Cerebellar cortex (tissue), 1 donor: ENCODE data around the gene CFLAR.
"Not testable (repeated sequence)": the region's sequence is repeated elsewhere in the genome, so short reads cannot be mapped to it uniquely, and the experiment has no call there.

Source experiments
- DNase-seq: peaks from one replicate; pipeline ENCODE4 v3.0.0-alpha.2; 2015; ENCODE audit warnings: low spot score

Gene CFLAR

GRCh38 chr2:201116115-201116958 is at the start of gene CFLAR:
Gene CFLAR (plus strand): TSS chr2:201116164. CDS start chr2:201129866, 13,702 bp downstream.
- peak; percentile 81 for DNase-seq

DNA sequence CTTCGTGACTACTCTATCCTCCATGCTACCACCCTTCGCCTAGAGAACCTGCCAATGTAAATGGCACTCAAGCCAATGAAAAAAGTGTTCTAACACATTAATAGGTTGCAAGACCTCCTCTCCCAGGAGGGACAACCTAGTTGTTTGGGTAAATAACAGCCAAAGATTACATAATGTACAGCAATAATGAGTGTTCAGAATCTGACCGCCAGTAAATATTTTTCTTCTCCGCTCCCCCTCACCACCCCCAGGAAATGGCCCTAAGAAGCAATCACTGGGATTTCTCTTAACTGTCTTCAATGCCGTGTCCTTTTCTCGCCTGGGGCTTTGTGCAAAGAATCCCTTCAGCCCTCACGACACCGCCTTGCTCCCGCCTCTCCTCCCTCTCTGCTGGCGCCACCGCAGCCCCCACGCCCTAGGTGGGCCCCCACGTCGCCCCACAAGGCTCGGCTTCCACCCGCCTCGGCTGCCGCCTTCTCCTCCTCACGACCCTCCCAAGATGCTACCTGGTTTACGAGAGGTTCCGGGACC is 45.0 kb upstream of the CFLAR start:
- peak; percentile 59 for DNase-seq

- peak; percentile 95 for DNase-seq
Observed at GRCh38 chr2:201071479-201072200, 44.3 kb upstream of the CFLAR start, which contains the start of the genes HYCC2 and NDUFB3. Gene HYCC2 (minus strand): TSS chr2:201071671. CDS start chr2:201024009, 47,662 bp downstream. Gene NDUFB3 (plus strand): TSS chr2:201072001. CDS start chr2:201078883, 6,882 bp downstream.

- no peak for DNase-seq
Observed at GRCh38 chr2:201072201-201072530, 43.8 kb upstream of the CFLAR start.

DNA sequence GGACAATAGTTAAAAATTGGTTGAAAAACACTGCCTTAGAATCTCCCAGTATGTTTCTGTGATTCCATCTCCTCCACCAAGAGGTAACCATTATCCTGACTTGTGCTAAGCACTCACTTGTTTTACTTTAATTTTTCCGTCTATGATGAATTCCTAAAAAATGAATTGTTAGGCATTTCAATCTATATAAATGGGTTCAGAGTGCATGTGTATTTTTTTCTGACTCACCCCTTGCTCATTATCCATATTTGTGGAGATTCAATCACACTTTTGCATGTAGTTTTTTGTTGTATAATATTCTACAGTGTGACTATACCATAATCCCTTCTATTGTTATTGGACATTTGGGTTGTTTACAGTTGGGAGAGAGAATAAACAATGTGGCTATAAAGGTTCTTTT is 42.9 kb upstream of the CFLAR start:
- DNase-seq: no peak

DNA sequence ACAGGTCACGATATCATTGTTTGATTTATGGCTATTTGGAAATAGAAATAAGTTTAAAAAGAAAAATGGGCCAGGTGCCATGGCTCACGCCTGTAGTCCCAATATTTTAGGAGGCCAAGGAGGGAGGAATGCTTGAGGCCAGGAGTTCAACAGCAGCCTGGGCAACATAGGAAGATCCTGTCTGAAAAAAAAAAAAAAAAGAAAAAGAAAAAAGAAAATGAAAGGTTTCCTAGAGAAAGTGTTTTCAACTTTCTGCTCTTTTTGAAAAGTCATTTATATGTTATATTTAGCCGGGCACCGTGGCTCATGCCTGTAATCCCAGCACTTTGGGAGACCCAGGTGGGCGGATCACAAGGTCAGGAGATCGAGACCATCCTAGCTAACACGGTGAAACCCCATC is 41.0 kb upstream of the CFLAR start:
- DNase-seq: no peak

- no peak for DNase-seq
Observed at GRCh38 chr2:201084863-201085262, 31.1 kb upstream of the CFLAR start.

DNA sequence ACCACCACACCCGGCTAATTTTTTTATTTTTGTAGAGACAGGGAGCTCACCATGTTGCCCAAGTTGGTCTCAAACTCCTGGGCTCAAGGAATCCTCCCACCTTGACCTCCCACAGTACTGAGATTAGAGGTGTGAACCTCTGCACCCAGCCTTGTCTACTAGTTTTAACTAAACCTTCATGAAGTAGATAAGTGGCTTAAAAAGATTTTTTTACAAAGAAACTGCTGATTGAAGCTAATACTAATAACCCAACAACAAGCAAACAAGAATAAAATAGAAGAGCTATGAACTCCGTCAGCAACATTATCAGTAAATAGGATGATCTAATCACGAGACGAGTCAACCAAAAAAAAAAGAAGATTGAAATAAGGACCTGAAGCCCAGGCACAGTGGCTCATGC is 25.4 kb upstream of the CFLAR start:
- no peak for DNase-seq

- DNase-seq: no peak
Observed at GRCh38 chr2:201093573-201093972, 22.4 kb upstream of the CFLAR start.

DNA sequence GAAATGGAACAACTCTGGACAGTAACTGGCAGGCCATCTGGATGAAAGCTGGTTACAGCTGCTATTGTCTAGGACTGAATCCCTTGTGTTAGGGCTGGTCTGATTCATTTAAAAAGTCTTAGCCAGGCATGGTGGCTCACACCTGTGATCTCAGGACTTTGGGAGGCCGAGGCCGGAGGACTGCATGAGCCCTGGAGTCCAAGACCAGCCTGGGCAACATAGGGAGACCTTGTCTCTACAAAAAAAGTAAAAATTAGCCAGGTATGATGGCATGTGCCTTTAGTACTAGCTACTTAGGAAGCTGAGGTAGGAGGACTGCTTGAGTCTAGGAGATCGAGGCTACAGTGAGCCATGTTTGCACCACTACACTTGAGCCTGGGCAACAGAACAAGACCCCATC is 15.5 kb upstream of the CFLAR start:
- DNase-seq: no peak

GRCh38 chr2:201105759-201106158 is 10.2 kb upstream of the CFLAR start:
- DNase-seq: no peak

DNA sequence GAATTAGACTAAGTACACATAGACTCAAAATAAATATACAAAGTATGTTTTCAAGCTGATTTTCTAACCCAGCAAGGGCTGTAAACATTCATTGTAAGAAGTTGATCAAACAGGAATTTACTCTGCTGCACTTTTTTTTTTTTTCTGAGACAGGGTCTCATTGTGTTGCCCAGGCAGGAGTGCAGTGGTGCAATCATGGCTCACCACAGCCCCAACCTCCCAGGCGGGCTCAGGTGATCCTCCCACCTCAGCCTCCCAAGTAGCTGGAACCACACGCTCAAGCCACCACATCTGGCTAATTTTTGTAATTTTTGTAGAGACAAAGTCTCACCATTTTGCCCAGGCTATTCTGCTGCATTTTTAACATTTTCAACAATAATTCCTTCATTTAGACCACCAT is 8.3 kb upstream of the CFLAR start:
- DNase-seq: no peak

DNA sequence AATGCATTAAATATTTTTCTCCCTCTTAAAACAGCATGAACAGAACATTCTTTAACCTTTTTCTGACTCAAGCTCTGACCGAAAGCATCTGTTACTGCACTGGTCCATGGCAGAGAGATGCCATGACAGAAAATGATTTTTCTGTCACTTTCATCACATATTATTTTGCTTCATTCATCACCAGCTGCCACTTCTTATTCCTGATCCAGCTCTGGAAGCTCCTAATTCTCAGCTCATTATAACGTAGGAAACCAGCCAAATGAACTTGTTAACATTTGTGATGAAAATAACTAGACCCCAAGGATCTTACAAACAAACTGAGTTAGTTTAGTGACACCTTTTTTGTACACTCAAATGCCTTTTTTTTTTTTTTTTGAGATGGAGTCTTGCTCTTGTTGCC is 7.6 kb upstream of the CFLAR start:
- peak; percentile 58 for DNase-seq

DNA sequence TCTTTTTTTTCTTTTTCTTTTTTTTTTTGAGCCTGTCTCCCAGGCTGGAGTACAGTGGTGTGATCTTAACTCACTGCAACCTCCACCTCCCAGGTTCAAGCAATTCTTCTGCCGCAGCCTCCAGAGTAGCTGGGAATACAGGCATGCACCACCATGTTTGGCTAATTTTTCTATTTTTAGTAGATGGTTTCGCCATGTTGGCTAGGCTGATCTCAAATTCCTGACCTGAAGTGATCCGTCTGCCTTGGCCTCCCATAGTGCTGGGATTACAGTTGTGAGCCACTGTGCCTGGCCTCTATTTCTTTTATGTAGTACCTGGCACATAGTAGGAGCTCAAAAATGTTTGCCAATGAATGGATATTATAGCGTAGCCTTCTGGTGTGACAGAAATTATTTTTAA is 6.8 kb upstream of the CFLAR start:
- no peak for DNase-seq

DNA sequence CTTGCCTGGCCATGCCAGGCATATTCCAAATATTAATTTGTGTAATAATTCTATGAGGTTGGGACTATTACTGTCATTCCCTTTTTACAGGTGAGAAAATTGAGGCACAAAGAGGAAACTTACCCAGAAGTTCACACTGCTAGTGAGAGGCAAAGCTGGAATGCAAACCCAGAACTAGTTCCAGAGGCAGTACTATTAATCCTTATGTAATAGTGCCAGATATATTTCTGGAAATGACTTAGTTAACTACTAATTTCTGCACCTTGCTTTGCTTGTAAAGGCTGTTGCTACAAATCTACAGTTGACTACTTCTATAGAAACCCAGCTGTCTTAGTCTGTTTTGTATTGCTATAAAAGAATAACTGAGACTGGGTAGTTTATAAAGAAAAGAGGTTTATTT is 5.3 kb upstream of the CFLAR start:
- DNase-seq: no peak

- DNase-seq: no peak
Observed at GRCh38 chr2:201111096-201111495, 4.9 kb upstream of the CFLAR start.

DNA sequence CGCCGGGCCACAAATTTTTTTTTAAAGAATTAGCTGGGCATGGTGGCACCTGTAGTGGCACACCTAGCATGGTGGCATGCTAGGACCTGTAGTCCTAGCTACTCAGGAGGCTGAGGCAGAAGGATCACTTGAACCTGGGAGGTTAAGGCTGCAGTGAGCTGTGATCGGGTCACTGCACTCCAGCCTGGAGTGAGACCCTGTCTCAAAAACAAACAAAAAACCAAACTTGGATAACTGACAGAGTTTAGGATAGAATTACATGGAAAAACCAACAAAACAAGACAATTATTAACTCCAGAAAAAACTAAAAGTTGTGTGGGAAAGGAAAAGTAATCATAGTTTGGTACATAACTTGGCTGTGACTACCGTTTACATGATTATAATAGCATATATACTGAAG is 1.6 kb upstream of the CFLAR start:
- DNase-seq: no peak

DNA sequence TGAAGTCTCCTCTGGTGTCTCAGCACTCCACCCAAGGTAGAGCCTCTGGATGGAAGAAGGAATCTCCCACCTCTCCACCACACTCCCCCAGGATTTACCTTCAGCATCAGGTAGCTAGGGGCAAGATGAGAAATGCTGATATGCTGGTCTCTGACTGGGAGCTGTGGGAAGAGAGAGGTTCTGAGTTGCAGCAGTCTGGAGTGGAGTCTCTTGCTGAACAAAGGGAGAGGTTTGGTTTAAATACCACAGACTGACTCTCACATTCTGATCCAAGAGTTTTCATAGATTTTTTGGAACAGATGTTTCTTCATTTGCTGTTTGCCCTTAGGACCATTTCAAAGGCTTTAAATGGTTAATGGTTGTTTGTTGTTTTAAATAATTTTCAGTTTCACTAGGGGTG is 1.1 kb upstream of the CFLAR start:
- DNase-seq: no peak

GRCh38 chr2:201116959-201117734 is 1.2 kb downstream of the CFLAR start:
- DNase-seq: peak; percentile 67

DNA sequence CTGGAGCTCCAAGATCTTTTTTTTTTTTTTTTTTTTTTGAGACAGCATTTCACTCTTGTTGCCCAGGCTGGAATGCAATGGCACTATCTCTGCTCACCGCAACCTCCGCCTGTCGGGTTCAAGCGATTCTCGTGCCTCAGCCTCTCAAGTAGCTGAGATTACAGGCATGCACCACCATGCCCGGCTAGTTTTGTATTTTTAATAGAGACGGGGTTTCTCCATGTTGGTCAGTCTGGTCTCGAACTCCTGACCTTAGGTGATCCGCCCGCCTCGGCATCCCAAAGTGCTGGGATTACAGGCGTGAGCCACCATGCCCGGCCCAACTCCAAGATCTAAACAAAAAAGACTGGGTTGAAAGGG is 1.8 kb downstream of the CFLAR start:
- not testable (repeated sequence) for DNase-seq

GRCh38 chr2:201118121-201118960 is 2.4 kb downstream of the CFLAR start:
- peak; percentile 87 for DNase-seq
